ENCODE data around the gene MAP3K13.

GRCh38 chr3:185316740-185317412, 46.1 kb upstream of the MAP3K13 start:
- TF ChIP-seq POLR2AphosphoS5 (IDR thresholded peaks at IDR 0.05; ENCODE audit: low read depth, low read length): no peak
- no peak for TF ChIP-seq TAF1 (IDR thresholded peaks at IDR 0.05; ENCODE audit: borderline replicate concordance, insufficient read depth, low read length)
